Ramos (cell line): ENCODE measurements around the gene RSPH9.
"Not testable (repeated sequence)": the region's sequence is repeated elsewhere in the genome, so short reads cannot be mapped to it uniquely, and the experiment has no call there.

ENCODE experiments used
- in situ Hi-C: fragments of 300-500 bp; cut with MboI; formaldehyde crosslinking; loops from one replicate; pipeline ENCODE4 v1.14.3; 2022; ENCODE audit warnings: low sequenced_read_pairs; ENCODE audit not compliant: unreplicated experiment

Gene RSPH9

GRCh38 chr6:43628393-43629103 lies 16.3 kb upstream of the RSPH9 start:
- in situ Hi-C loops: no loop called here

- in situ Hi-C loops: no loop called here
Measured at GRCh38 chr6:43629104-43629504, 15.7 kb upstream of the RSPH9 start, which contains the start of gene GTPBP2. Gene GTPBP2, minus strand, starts transcription at chr6:43629264. Its CDS starts 102 bp downstream, at chr6:43629162.

GRCh38 chr6:43629505-43630300 lies 15.1 kb upstream of the RSPH9 start:
- in situ Hi-C loops: no loop called here

- in situ Hi-C loops: no loop called here
Measured at GRCh38 chr6:43630980-43631619, 13.7 kb upstream of the RSPH9 start.

GRCh38 chr6:43633002-43633401 lies 11.8 kb upstream of the RSPH9 start:
- in situ Hi-C loops: not testable (repeated sequence)

GRCh38 chr6:43634702-43635303 lies 10.0 kb upstream of the RSPH9 start:
- in situ Hi-C loops: no loop called here

- in situ Hi-C loops: no loop called here
Measured at GRCh38 chr6:43635387-43636307, 9.2 kb upstream of the RSPH9 start, which contains the start of gene MAD2L1BP. Gene MAD2L1BP, plus strand, starts transcription at chr6:43635840. Its CDS starts 36 bp downstream, at chr6:43635876.

- in situ Hi-C loops: no loop called here
Measured at GRCh38 chr6:43636308-43636659, 8.6 kb upstream of the RSPH9 start.

- in situ Hi-C loops: no loop called here
Measured at GRCh38 chr6:43639984-43640800, 4.6 kb upstream of the RSPH9 start.

GRCh38 chr6:43645613-43645964 lies 753 bp downstream of the RSPH9 start:
- in situ Hi-C loops: no loop called here

- in situ Hi-C loops: no loop called here
Measured at GRCh38 chr6:43647613-43648012, 2.8 kb downstream of the RSPH9 start.

GRCh38 chr6:43648248-43648647 lies 3.4 kb downstream of the RSPH9 start:
- in situ Hi-C loops: no loop called here

GRCh38 chr6:43652822-43653221 lies 8.0 kb downstream of the RSPH9 start:
- in situ Hi-C loops: not testable (repeated sequence)

- in situ Hi-C loops: no loop called here
Measured at GRCh38 chr6:43657221-43657802, 12.5 kb downstream of the RSPH9 start.

GRCh38 chr6:43658161-43658560 lies 13.3 kb downstream of the RSPH9 start:
- in situ Hi-C loops: no loop called here

- in situ Hi-C loops: loop anchor here (10.0 kb wide), 2 partner anchors 102 to 422 kb away; no protein-coding TSS in a partner anchor
Measured at GRCh38 chr6:43662948-43663347, 18.1 kb downstream of the RSPH9 start.

GRCh38 chr6:43665376-43665775 lies 20.5 kb downstream of the RSPH9 start:
- in situ Hi-C loops: loop anchor here (10.0 kb wide), 2 partner anchors 99 to 419 kb away; no protein-coding TSS in a partner anchor

- in situ Hi-C loops: loop anchor here (10.0 kb wide), 2 partner anchors 98 to 418 kb away; no protein-coding TSS in a partner anchor
Measured at GRCh38 chr6:43666196-43666920, 21.5 kb downstream of the RSPH9 start.
